Measurements from ENCODE around the gene ADAMTSL2. TPM values are rescaled to one million over a fixed set of nuclear protein-coding genes. Genes with fewer than 3 reads are reported as not detected.

ADAMTSL2 gene
- total RNA-seq, 2 experiments from 2014 or later = not detected

GRCh38 chr9:133516256-133516960 lies 18.1 kb upstream of the ADAMTSL2 start:
- Mint-ChIP-seq H3K27ac (no peak overlapping the region), H3K9me3 (no peaks in the 10 kb centered on the region), H3K4me3 (no peak overlapping the region), H3K36me3 (ENCODE audit: low read depth) (no peaks in the 10 kb centered on the region), H3K4me1 (no peaks in the 10 kb centered on the region), H3K27me3 (no peaks in the 10 kb centered on the region)
- DNase-seq = no peak
- ChIA-PET CTCF (no interaction called here), POLR2A (no interaction called here)

GRCh38 chr9:133516961-133517350 lies 17.5 kb upstream of the ADAMTSL2 start:
- CTCF ChIA-PET = no interaction called here

GRCh38 chr9:133517711-133518110 lies 16.8 kb upstream of the ADAMTSL2 start:
- no peaks in the 10 kb centered on the region for H3K36me3 Mint-ChIP-seq (ENCODE audit: low read depth)
- POLR2A ChIA-PET = no interaction called here
- no peaks in the 10 kb centered on the region for H3K9me3 Mint-ChIP-seq
- no peak overlapping the region for H3K27ac Mint-ChIP-seq
- no peaks in the 10 kb centered on the region for H3K4me1 Mint-ChIP-seq
- DNase-seq = no peak
- H3K4me3 Mint-ChIP-seq = no peak overlapping the region
- CTCF ChIA-PET = no interaction called here
- H3K27me3 Mint-ChIP-seq = no peaks in the 10 kb centered on the region

More at GRCh38 chr9:133516961-133517350, 17.5 kb upstream of the ADAMTSL2 start:
- Mint-ChIP-seq H3K4me1 (no peaks in the 10 kb centered on the region), H3K4me3 (no peak overlapping the region), H3K27me3 (no peaks in the 10 kb centered on the region), H3K9me3 (no peaks in the 10 kb centered on the region), H3K36me3 (ENCODE audit: low read depth) (no peaks in the 10 kb centered on the region), H3K27ac (no peak overlapping the region)
- POLR2A ChIA-PET = no interaction called here
- DNase-seq = no peak

- H3K9me3 Mint-ChIP-seq = no peaks in the 10 kb centered on the region
- CTCF ChIA-PET = no interaction called here
- POLR2A ChIA-PET = no interaction called here
Measured at GRCh38 chr9:133518200-133518599, 16.3 kb upstream of the ADAMTSL2 start.

GRCh38 chr9:133518706-133519449 lies 15.6 kb upstream of the ADAMTSL2 start:
- Mint-ChIP-seq H3K36me3 (ENCODE audit: low read depth) (no peaks in the 10 kb centered on the region), H3K4me1 (no peaks in the 10 kb centered on the region), H3K4me3 (no peak overlapping the region), H3K27me3 (no peaks in the 10 kb centered on the region), H3K9me3 (no peaks in the 10 kb centered on the region), H3K27ac (no peak overlapping the region)
- ChIA-PET POLR2A (no interaction called here), CTCF (no interaction called here)
- no peak for DNase-seq

More at GRCh38 chr9:133518200-133518599, 16.3 kb upstream of the ADAMTSL2 start:
- no peak overlapping the region for H3K4me3 Mint-ChIP-seq
- no peaks in the 10 kb centered on the region for H3K4me1 Mint-ChIP-seq
- no peak for DNase-seq
- H3K27me3 Mint-ChIP-seq = no peaks in the 10 kb centered on the region
- no peaks in the 10 kb centered on the region for H3K36me3 Mint-ChIP-seq (ENCODE audit: low read depth)
- H3K27ac Mint-ChIP-seq = no peak overlapping the region

GRCh38 chr9:133519693-133520092 lies 14.8 kb upstream of the ADAMTSL2 start:
- ChIA-PET CTCF (no interaction called here), POLR2A (no interaction called here)
- H3K27me3 Mint-ChIP-seq = no peaks in the 10 kb centered on the region
- no peak overlapping the region for H3K27ac Mint-ChIP-seq
- H3K36me3 Mint-ChIP-seq (ENCODE audit: low read depth) = no peaks in the 10 kb centered on the region
- H3K4me3 Mint-ChIP-seq = no peak overlapping the region
- DNase-seq = no peak
- no peaks in the 10 kb centered on the region for H3K4me1 Mint-ChIP-seq
- H3K9me3 Mint-ChIP-seq = no peaks in the 10 kb centered on the region

- Mint-ChIP-seq H3K4me3 (no peak overlapping the region), H3K27ac (no peak overlapping the region), H3K4me1 (no peaks in the 10 kb centered on the region), H3K27me3 (no peaks in the 10 kb centered on the region), H3K36me3 (ENCODE audit: low read depth) (no peaks in the 10 kb centered on the region), H3K9me3 (no peaks in the 10 kb centered on the region)
- DNase-seq = no peak
- POLR2A ChIA-PET = no interaction called here
- CTCF ChIA-PET = no interaction called here
Measured at GRCh38 chr9:133520121-133520835, 14.2 kb upstream of the ADAMTSL2 start.

GRCh38 chr9:133521122-133522072 lies 13.1 kb upstream of the ADAMTSL2 start:
- no peak overlapping the region for H3K27ac Mint-ChIP-seq
- ChIA-PET POLR2A (no interaction called here), CTCF (no interaction called here)
- no peak for DNase-seq
- H3K4me1 Mint-ChIP-seq = no peaks in the 10 kb centered on the region
- no peaks in the 10 kb centered on the region for H3K36me3 Mint-ChIP-seq (ENCODE audit: low read depth)
- no peaks in the 10 kb centered on the region for H3K9me3 Mint-ChIP-seq
- H3K27me3 Mint-ChIP-seq = no peaks in the 10 kb centered on the region
- H3K4me3 Mint-ChIP-seq = no peak overlapping the region

GRCh38 chr9:133522073-133522910 lies 12.2 kb upstream of the ADAMTSL2 start:
- no peak for DNase-seq
- Mint-ChIP-seq H3K27ac (no peak overlapping the region), H3K4me3 (no peak overlapping the region), H3K27me3 (no peaks in the 10 kb centered on the region), H3K4me1 (peaks cover 3% of the 10 kb centered on the region), H3K36me3 (ENCODE audit: low read depth) (no peaks in the 10 kb centered on the region), H3K9me3 (no peaks in the 10 kb centered on the region)
- ChIA-PET CTCF (no interaction called here), POLR2A (no interaction called here)

- Mint-ChIP-seq H3K4me1 (peaks cover 3% of the 10 kb centered on the region), H3K36me3 (ENCODE audit: low read depth) (no peaks in the 10 kb centered on the region), H3K27me3 (no peaks in the 10 kb centered on the region), H3K9me3 (no peaks in the 10 kb centered on the region), H3K4me3 (no peak overlapping the region), H3K27ac (no peak overlapping the region)
- CTCF ChIA-PET = no interaction called here
- POLR2A ChIA-PET = no interaction called here
- no peak for DNase-seq
Measured at GRCh38 chr9:133523106-133523505, 11.4 kb upstream of the ADAMTSL2 start.

GRCh38 chr9:133524146-133524545 lies 10.4 kb upstream of the ADAMTSL2 start:
- Mint-ChIP-seq H3K27me3 (no peaks in the 10 kb centered on the region), H3K4me1 (peaks cover 3% of the 10 kb centered on the region), H3K9me3 (no peaks in the 10 kb centered on the region), H3K36me3 (ENCODE audit: low read depth) (no peaks in the 10 kb centered on the region), H3K4me3 (no peak overlapping the region), H3K27ac (no peak overlapping the region)
- ChIA-PET POLR2A (no interaction called here), CTCF (no interaction called here)
- no peak for DNase-seq

- Mint-ChIP-seq H3K27ac (no peak within 1 kb of the TSS), H3K9me3 (no peaks in the 10 kb centered on the region), H3K27me3 (no peaks in the 10 kb centered on the region), H3K4me1 (peaks cover 3% of the 10 kb centered on the region), H3K36me3 (ENCODE audit: low read depth) (no peaks in the 10 kb centered on the region), H3K4me3 (no peak within 1 kb of the TSS)
- POLR2A ChIA-PET = no interaction called here
- no peak for DNase-seq
- CTCF ChIA-PET = no interaction called here
Measured at GRCh38 chr9:133524679-133525228, 9.8 kb upstream of the ADAMTSL2 start, which contains the start of gene MYMK. MYMK (minus strand) TSS chr9:133524959; CDS start chr9:133524844, 115 bp downstream.
